SH-SY5Y (cell line): ENCODE measurements around the gene IL12RB1.

Experiments
- GATA2 ChIP-seq: IDR thresholded peaks from 2 replicates; pipeline ENCODE4 v1.6.1; 2011; ENCODE audit warnings: mild to moderate bottlenecking, low read depth, low read length
- GATA3 ChIP-seq: IDR thresholded peaks from 2 replicates; pipeline ENCODE4 v1.6.1; 2011; ENCODE audit warnings: low read depth, mild to moderate bottlenecking, low read length, moderate library complexity

Gene IL12RB1

GRCh38 chr19:18119013-18119716 is 32.4 kb upstream of the IL12RB1 start:
- no peak for TF ChIP-seq GATA2
- no peak for TF ChIP-seq GATA3

- TF ChIP-seq GATA2 = no peak
- no peak for TF ChIP-seq GATA3
Observed at GRCh38 chr19:18118420-18119012, 31.8 kb upstream of the IL12RB1 start.

GRCh38 chr19:18117692-18118378 is 31.1 kb upstream of the IL12RB1 start:
- TF ChIP-seq GATA2 (peak; percentile 46), GATA3 (no peak)

GRCh38 chr19:18117364-18117691 is 30.6 kb upstream of the IL12RB1 start:
- no peak for TF ChIP-seq GATA2
- no peak for TF ChIP-seq GATA3

- TF ChIP-seq GATA3 = no peak
- no peak for TF ChIP-seq GATA2
Observed at GRCh38 chr19:18114483-18114882, 27.7 kb upstream of the IL12RB1 start.

- TF ChIP-seq GATA2 (no peak), GATA3 (no peak)
Observed at GRCh38 chr19:18113827-18114226, 27.1 kb upstream of the IL12RB1 start.

GRCh38 chr19:18112989-18113478 is 26.3 kb upstream of the IL12RB1 start:
- TF ChIP-seq GATA2 = no peak
- no peak for TF ChIP-seq GATA3

- TF ChIP-seq GATA2 = no peak
- TF ChIP-seq GATA3 = no peak
Observed at GRCh38 chr19:18110609-18111232, 24.0 kb upstream of the IL12RB1 start.

- TF ChIP-seq GATA3 (no peak), GATA2 (no peak)
Observed at GRCh38 chr19:18109733-18110608, 23.2 kb upstream of the IL12RB1 start.

GRCh38 chr19:18109341-18109732 is 22.6 kb upstream of the IL12RB1 start:
- TF ChIP-seq GATA2 = no peak
- TF ChIP-seq GATA3 = no peak

- TF ChIP-seq GATA3 (no peak), GATA2 (no peak)
Observed at GRCh38 chr19:18108897-18109296, 22.2 kb upstream of the IL12RB1 start.

- TF ChIP-seq GATA2 = no peak
Observed at GRCh38 chr19:18107235-18107634, 20.5 kb upstream of the IL12RB1 start.

GRCh38 chr19:18104793-18105131 is 18.0 kb upstream of the IL12RB1 start:
- TF ChIP-seq GATA3 (no peak), GATA2 (no peak)

GRCh38 chr19:18102916-18103542 is 16.3 kb upstream of the IL12RB1 start:
- TF ChIP-seq GATA3 (no peak), GATA2 (no peak)
